ENCODE results near the gene CDKN2B-AS1.

DNA sequence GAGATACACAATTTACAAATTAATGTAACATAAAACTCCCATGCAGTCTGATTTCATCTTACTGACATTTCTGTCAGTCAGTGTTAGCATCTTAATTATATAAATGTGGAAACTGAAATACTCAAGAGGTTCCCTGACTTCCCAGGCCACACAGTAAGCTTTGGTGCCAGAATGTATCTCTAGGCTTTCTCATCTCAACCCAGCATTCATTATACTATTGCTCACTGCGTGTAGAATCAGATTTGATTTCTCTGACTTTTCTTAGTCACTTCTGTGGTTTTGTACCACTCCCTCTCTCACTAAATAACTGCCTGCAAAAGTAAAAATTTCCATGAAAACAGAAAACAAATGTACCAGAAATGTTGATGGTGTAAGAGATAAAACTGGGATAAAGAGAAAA is 46.2 kb downstream of the CDKN2B-AS1 start:
- TF ChIP-seq, protein P1, sequence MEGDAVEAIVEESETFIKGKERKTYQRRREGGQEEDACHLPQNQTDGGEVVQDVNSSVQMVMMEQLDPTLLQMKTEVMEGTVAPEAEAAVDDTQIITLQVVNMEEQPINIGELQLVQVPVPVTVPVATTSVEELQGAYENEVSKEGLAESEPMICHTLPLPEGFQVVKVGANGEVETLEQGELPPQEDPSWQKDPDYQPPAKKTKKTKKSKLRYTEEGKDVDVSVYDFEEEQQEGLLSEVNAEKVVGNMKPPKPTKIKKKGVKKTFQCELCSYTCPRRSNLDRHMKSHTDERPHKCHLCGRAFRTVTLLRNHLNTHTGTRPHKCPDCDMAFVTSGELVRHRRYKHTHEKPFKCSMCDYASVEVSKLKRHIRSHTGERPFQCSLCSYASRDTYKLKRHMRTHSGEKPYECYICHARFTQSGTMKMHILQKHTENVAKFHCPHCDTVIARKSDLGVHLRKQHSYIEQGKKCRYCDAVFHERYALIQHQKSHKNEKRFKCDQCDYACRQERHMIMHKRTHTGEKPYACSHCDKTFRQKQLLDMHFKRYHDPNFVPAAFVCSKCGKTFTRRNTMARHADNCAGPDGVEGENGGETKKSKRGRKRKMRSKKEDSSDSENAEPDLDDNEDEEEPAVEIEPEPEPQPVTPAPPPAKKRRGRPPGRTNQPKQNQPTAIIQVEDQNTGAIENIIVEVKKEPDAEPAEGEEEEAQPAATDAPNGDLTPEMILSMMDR (IDR thresholded peaks at IDR 0.05), result no peak
- no peak for TF ChIP-seq POLR2A (IDR thresholded peaks at IDR 0.05)
